HEK293 (cell line): ENCODE data around the gene PAN2.
"Not testable (repeated sequence)": the region's sequence is repeated elsewhere in the genome, so short reads cannot be mapped to it uniquely, and the experiment has no call there.

ENCODE experiments used
- CTCF ChIA-PET: fragments of 350-600 bp; formaldehyde crosslinking; extraction: SDS; loops from one replicate; lab custom pipeline; 2021; ENCODE audit warnings: antibody characterized with exemption; lab: Yijun Ruan, JAX
- POLR2A ChIA-PET: fragments of 300-600 bp; formaldehyde crosslinking; extraction: SDS; loops from one replicate; lab custom pipeline; 2020; ENCODE audit warnings: antibody characterized with exemption, inconsistent platforms; lab: Yijun Ruan, JAX
- H3K27ac ChIP-seq: fragments of 200-500 bp; sonication (Bioruptor generic); 2 replicates; pipeline ENCODE4 v1.5.1; 2014; ENCODE audit warnings: low read depth, low read length, control low read depth, inconsistent platforms; ENCODE audit errors: extremely low read depth
- H3K36me3 ChIP-seq, 2 experiments: fragments of 200-500 bp in 1 of 2; sonication (Bioruptor generic) in 1 of 2; 1 replicate in 1 of 2; 2 replicates in 1 of 2; pipeline ENCODE4 v1.5.1; 2014 to 2017; ENCODE audit warnings: inconsistent platforms in 2 of 2, low read length in 2 of 2; ENCODE audit not compliant: control insufficient read depth in 2 of 2, insufficient read depth in 1 of 2
- H3K4me1 ChIP-seq: fragments of 200-500 bp; sonication (Bioruptor generic); 2 replicates; pipeline ENCODE4 v1.5.1; 2014; ENCODE audit warnings: mild to moderate bottlenecking, low read length, inconsistent platforms; ENCODE audit not compliant: control insufficient read depth, insufficient read depth
- H3K4me3 ChIP-seq: 2 replicates; pipeline ENCODE4 v1.5.1; 2011; ENCODE audit warnings: low read depth, mild to moderate bottlenecking, control low read depth, low read length, moderate library complexity
- H3K9me3 ChIP-seq: fragments of 200-500 bp; sonication (Bioruptor generic); 2 replicates; pipeline ENCODE4 v1.5.1; 2014; ENCODE audit warnings: low read depth, low read length, inconsistent platforms; ENCODE audit not compliant: control insufficient read depth, insufficient read depth
- ATF2 ChIP-seq: fragments of 450-650 bp; formaldehyde crosslinking; IDR thresholded peaks from 2 replicates; pipeline ENCODE4 v1.5.1; 2016; ENCODE audit warnings: missing biosample characterization, missing genetic modification characterization, low read depth
- HOXA7 ChIP-seq: sonication (generic); formaldehyde crosslinking; IDR thresholded peaks from 2 replicates; pipeline ENCODE4 v1.8.1; 2022; ENCODE audit warnings: missing genetic modification reagents, borderline replicate concordance
- IKZF3 ChIP-seq: fragments of 450-650 bp; IDR thresholded peaks from 2 replicates; pipeline ENCODE4 v1.5.0; 2018; ENCODE audit warnings: missing biosample characterization, mild to moderate bottlenecking, missing genetic modification characterization, moderate library complexity
- SCRT2 ChIP-seq: fragments of 450-650 bp; formaldehyde crosslinking; IDR thresholded peaks from 2 replicates; pipeline ENCODE4 v1.5.1; 2016; ENCODE audit warnings: missing biosample characterization, missing genetic modification characterization
- ZIC2 ChIP-seq: fragments of 450-650 bp; formaldehyde crosslinking; IDR thresholded peaks from 2 replicates; pipeline ENCODE4 v1.5.1; 2016; ENCODE audit warnings: missing biosample characterization, missing genetic modification characterization
- ZNF10 ChIP-seq: fragments of 450-650 bp; formaldehyde crosslinking; IDR thresholded peaks from 2 replicates; pipeline ENCODE4 v1.5.1; 2017; ENCODE audit warnings: missing biosample characterization, missing genetic modification characterization
- ZNF274 ChIP-seq, 2 experiments: fragments of 200-500 bp in 1 of 2; fragments of 450-650 bp in 1 of 2; sonication (Bioruptor generic) in 1 of 2; formaldehyde crosslinking in 1 of 2; IDR thresholded peaks; 2 replicates each; pipeline versions ENCODE4 v1.5.1 to v1.6.1; 2014 to 2016; ENCODE audit warnings: borderline replicate concordance in 1 of 2, inconsistent platforms in 1 of 2, low read length in 1 of 2, missing biosample characterization in 1 of 2, missing genetic modification characterization in 1 of 2
- ZNF416 ChIP-seq: fragments of 450-650 bp; formaldehyde crosslinking; IDR thresholded peaks from 2 replicates; pipeline ENCODE4 v1.5.1; 2016; ENCODE audit warnings: missing biosample characterization, missing genetic modification characterization
- ZNF501 ChIP-seq: fragments of 450-650 bp; formaldehyde crosslinking; IDR thresholded peaks from 2 replicates; pipeline ENCODE4 v1.5.1; 2016; ENCODE audit warnings: missing biosample characterization, missing genetic modification characterization
- ZNF639 ChIP-seq: fragments of 450-650 bp; formaldehyde crosslinking; IDR thresholded peaks from 2 replicates; pipeline ENCODE4 v1.5.1; 2016; ENCODE audit warnings: missing biosample characterization, missing genetic modification characterization
- ZNF664 ChIP-seq: fragments of 450-650 bp; formaldehyde crosslinking; IDR thresholded peaks from 2 replicates; pipeline ENCODE4 v1.5.1; 2016; ENCODE audit warnings: missing biosample characterization, missing genetic modification characterization
- ZNF692 ChIP-seq: fragments of 450-650 bp; formaldehyde crosslinking; IDR thresholded peaks from 2 replicates; pipeline ENCODE4 v1.5.1; 2016; ENCODE audit warnings: missing biosample characterization, missing genetic modification characterization
- ZNF777 ChIP-seq: fragments of 450-650 bp; formaldehyde crosslinking; IDR thresholded peaks from 2 replicates; pipeline ENCODE4 v1.5.1; 2017; ENCODE audit warnings: missing biosample characterization, missing genetic modification characterization, borderline replicate concordance
- ZNF843 ChIP-seq: fragments of 450-650 bp; formaldehyde crosslinking; IDR thresholded peaks from 2 replicates; pipeline ENCODE4 v1.5.1; 2016; ENCODE audit warnings: missing biosample characterization, missing genetic modification characterization

Gene PAN2

GRCh38 chr12:56338308-56339157 is 4.7 kb upstream of the PAN2 start, which contains the start of gene IL23A:
TSS of gene IL23A (plus strand) at chr12:56338884. CDS start at chr12:56339045, 161 bp downstream.
- Histone ChIP-seq H3K4me1 (no peaks in the 10 kb centered on the region), H3K9me3 (no peaks in the 10 kb centered on the region), H3K27ac (no peak within 1 kb of the TSS), H3K4me3 (no peak within 1 kb of the TSS), H3K36me3 (peaks cover 0 to 17% of the 10 kb centered on the region in 2 experiments; a peak in 1 of 3 replicates)
- ChIA-PET CTCF (interaction anchor here (0.6 kb wide), 3 partner anchors 10 to 97 kb away, joined by 3 to 4 read pairs (median 3); no protein-coding TSS in a partner anchor), POLR2A (interaction anchor here (2.3 to 2.9 kb wide), 2 partner anchors 22 kb away, joined by 10 to 12 read pairs; partner anchors contain the start of genes CNPY2 and STAT2)
- TF ChIP-seq ZNF416 (no peak), ZIC2 (tag by site-specific recombination) (peak; percentile 63)
- TF ChIP-seq, all 188 proteins: peak for 1

GRCh38 chr12:56337753-56338251 is 4.0 kb upstream of the PAN2 start:
- H3K27ac ChIP-seq = no peak overlapping the region
- POLR2A ChIA-PET = interaction anchor here (2.3 to 2.9 kb wide), 2 partner anchors 22 kb away, joined by 10 to 12 read pairs; partner anchors contain the start of genes CNPY2 and STAT2

GRCh38 chr12:56336361-56337167 is 2.8 kb upstream of the PAN2 start:
- POLR2A ChIA-PET = interaction anchor here (0.6 to 2.9 kb wide), 4 partner anchors 16 to 101 kb away, joined by 3 to 12 read pairs (median 4); partner anchors contain the start of genes CNPY2 and CS
- Histone ChIP-seq H3K4me1 (peaks cover 5% of the 10 kb centered on the region), H3K9me3 (no peaks in the 10 kb centered on the region), H3K36me3 (peaks cover 0 to 5% of the 10 kb centered on the region in 2 experiments; a peak in 2 of 3 replicates), H3K27ac (no peak overlapping the region), H3K4me3 (no peak overlapping the region)
- CTCF ChIA-PET = no interaction called here
- TF ChIP-seq ZNF10 (tag by site-specific recombination) (0 out of 2 replicates have a peak, but pooled peaks have one; percentile 26), ZNF501 (tag by site-specific recombination) (no peak)

More at GRCh38 chr12:56337753-56338251, 4.0 kb upstream of the PAN2 start:
- H3K9me3 ChIP-seq = no peaks in the 10 kb centered on the region
- TF ChIP-seq HOXA7 (CRISPR knock-in tag) (no peak), ZNF664 (tag by site-specific recombination) (no peak), ATF2 (peak; percentile 38; the same call in 1 of the 2 replicates), SCRT2 (peak; percentile 63; the same call in 1 of the 2 replicates)
- H3K36me3 ChIP-seq = peaks cover 0 to 10% of the 10 kb centered on the region in 2 experiments; a peak in 1 of 3 replicates
- H3K4me3 ChIP-seq = no peak overlapping the region
- CTCF ChIA-PET = no interaction called here
- peaks cover 4% of the 10 kb centered on the region for H3K4me1 ChIP-seq

GRCh38 chr12:56335527-56335926 is 1.7 kb upstream of the PAN2 start:
- H3K27ac ChIP-seq, H3K36me3 ChIP-seq, H3K4me1 ChIP-seq, H3K4me3 ChIP-seq, CTCF ChIA-PET, H3K9me3 ChIP-seq: not testable (repeated sequence)
- POLR2A ChIA-PET = interaction anchor here (0.6 kb wide), 2 partner anchors 15 to 102 kb away, joined by 3 to 5 read pairs; no protein-coding TSS in a partner anchor

GRCh38 chr12:56334490-56334793 is 642 bp upstream of the PAN2 start:
- Histone ChIP-seq H3K4me3 (peak overlapping the region; percentile 63), H3K36me3 (no peaks in the 10 kb centered on the region; a peak in 1 of 3 replicates), H3K27ac (peak overlapping the region; percentile 80), H3K9me3 (no peaks in the 10 kb centered on the region), H3K4me1 (peaks cover 5% of the 10 kb centered on the region)
- POLR2A ChIA-PET = interaction anchor here (2.1 to 3.4 kb wide), 2 partner anchors 18 to 25 kb away, joined by 16 to 32 read pairs; partner anchors contain the start of genes CNPY2 and STAT2
- CTCF ChIA-PET = interaction anchor here (0.8 to 1.1 kb wide), 3 partner anchors 11 to 49 kb away, joined by 3 to 5 read pairs (median 4); no protein-coding TSS in a partner anchor
- TF ChIP-seq ZNF639 (tag by site-specific recombination) (0 out of 2 replicates have a peak, but pooled peaks have one; percentile 5), IKZF3 (tag by site-specific recombination) (no peak), ZNF843 (tag by site-specific recombination) (no peak), ZNF274 (IDR thresholded peaks at IDR 0.05; ENCODE audit: low read length) (no peak), ZNF274 (tag by site-specific recombination; IDR thresholded peaks at IDR 0.05; ENCODE audit: borderline replicate concordance) (no peak), ZNF777 (tag by site-specific recombination) (no peak), ZNF692 (no peak), ZNF501 (tag by site-specific recombination) (peak; percentile 6; the same call in 1 of the 2 replicates)
